ENCODE measurements around the gene EIF3K. TPM values are rescaled to one million over a fixed set of nuclear protein-coding genes. Genes with fewer than 3 reads are reported as not detected.

Gene EIF3K
- total and polyA plus RNA-seq, 10 of the 15 experiments (the other 5 are each of a cell fraction or from before 2014, with no cell fraction given), result 330 to 927 (median 436) TPM

DNA sequence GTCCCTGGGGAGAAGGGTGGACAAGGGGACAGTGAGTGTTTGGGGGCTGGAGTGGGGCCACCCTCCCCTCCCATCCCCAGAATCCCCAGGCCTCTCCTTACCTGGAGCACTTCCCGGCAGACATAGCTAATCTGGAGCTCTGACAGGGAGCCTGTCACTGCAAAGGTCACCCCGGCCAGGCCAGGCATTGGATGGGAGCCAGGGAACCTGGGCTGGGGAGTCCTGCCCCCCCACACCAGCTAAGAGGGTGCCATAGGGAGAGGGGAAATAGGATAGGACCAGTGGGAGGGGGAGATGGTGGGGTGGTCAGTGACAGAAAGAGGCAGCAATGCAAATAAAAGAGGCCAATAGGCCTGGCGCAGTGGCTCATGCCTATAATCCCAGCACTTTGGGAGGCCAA lies 4.7 kb upstream of the EIF3K start (continued):
- TF ChIP-seq, protein P1, sequence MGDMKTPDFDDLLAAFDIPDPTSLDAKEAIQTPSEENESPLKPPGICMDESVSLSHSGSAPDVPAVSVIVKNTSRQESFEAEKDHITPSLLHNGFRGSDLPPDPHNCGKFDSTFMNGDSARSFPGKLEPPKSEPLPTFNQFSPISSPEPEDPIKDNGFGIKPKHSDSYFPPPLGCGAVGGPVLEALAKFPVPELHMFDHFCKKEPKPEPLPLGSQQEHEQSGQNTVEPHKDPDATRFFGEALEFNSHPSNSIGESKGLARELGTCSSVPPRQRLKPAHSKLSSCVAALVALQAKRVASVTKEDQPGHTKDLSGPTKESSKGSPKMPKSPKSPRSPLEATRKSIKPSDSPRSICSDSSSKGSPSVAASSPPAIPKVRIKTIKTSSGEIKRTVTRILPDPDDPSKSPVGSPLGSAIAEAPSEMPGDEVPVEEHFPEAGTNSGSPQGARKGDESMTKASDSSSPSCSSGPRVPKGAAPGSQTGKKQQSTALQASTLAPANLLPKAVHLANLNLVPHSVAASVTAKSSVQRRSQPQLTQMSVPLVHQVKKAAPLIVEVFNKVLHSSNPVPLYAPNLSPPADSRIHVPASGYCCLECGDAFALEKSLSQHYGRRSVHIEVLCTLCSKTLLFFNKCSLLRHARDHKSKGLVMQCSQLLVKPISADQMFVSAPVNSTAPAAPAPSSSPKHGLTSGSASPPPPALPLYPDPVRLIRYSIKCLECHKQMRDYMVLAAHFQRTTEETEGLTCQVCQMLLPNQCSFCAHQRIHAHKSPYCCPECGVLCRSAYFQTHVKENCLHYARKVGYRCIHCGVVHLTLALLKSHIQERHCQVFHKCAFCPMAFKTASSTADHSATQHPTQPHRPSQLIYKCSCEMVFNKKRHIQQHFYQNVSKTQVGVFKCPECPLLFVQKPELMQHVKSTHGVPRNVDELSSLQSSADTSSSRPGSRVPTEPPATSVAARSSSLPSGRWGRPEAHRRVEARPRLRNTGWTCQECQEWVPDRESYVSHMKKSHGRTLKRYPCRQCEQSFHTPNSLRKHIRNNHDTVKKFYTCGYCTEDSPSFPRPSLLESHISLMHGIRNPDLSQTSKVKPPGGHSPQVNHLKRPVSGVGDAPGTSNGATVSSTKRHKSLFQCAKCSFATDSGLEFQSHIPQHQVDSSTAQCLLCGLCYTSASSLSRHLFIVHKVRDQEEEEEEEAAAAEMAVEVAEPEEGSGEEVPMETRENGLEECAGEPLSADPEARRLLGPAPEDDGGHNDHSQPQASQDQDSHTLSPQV (IDR thresholded peaks at IDR 0.05), result no peak
- TF ChIP-seq NFYB (IDR thresholded peaks at IDR 0.05; ENCODE audit: insufficient read depth, low read depth, low read length), result no peak
- TF ChIP-seq TAF1 (IDR thresholded peaks at IDR 0.05; ENCODE audit: borderline replicate concordance, low read depth, low read length), result no peak

- ChIA-PET POLR2A (interaction anchor here (0.6 to 6.2 kb wide), 7 partner anchors 8 to 495 kb away, joined by 3 to 135 read pairs (median 4); no protein-coding TSS in a partner anchor), CTCF (interaction anchor here (0.6 to 6.3 kb wide), 6 partner anchors 20 to 212 kb away, joined by 3 to 60 read pairs (median 6); partner anchors contain the start of gene FAM98C), RAD21 (ENCODE audit: unreplicated experiment) (interaction anchor here (0.5 to 5.6 kb wide), 7 partner anchors 19 to 347 kb away, joined by 3 to 135 read pairs (median 3); partner anchors contain the start of gene FAM98C), SMC1A (ENCODE audit: uncharacterized antibody, unreplicated experiment) (interaction anchor here (4.2 to 7.0 kb wide), 3 partner anchors 56 to 63 kb away, joined by 22 to 85 read pairs (median 35); no protein-coding TSS in a partner anchor)
- intact Hi-C loops (cut with micrococcal nuclease; ENCODE audit: unreplicated experiment), result no loop called here
- Histone ChIP-seq H3K9me3 (replicated peaks; ENCODE audit: control insufficient read depth, insufficient read depth, low read length) (no peaks in the 10 kb centered on the region), H3K4me3 (peak overlapping the region; percentile 84), H3K27ac (ENCODE audit: control insufficient read depth, insufficient read depth) (peak overlapping the region; percentile 46), H3K79me2 (ENCODE audit: control insufficient read depth, insufficient read depth, low read length) (peaks cover 47% of the 10 kb centered on the region), H3K4me2 (ENCODE audit: control insufficient read depth, insufficient read depth) (peak overlapping the region; percentile 85), H2AFZ (ENCODE audit: control insufficient read depth, low read depth, low read length) (no peak overlapping the region), H3K27me3 (replicated peaks in 1 of 2; ENCODE audit: control insufficient read depth in 2 of 2, insufficient read depth in 2 of 2, low read length in 1 of 2) (no peaks in the 10 kb centered on the region), H4K20me1 (ENCODE audit: control insufficient read depth, insufficient read depth) (no peaks in the 10 kb centered on the region), H3K4me1 (ENCODE audit: control insufficient read depth, insufficient read depth, low read length) (peaks cover 9% of the 10 kb centered on the region), H3K36me3 (ENCODE audit: control insufficient read depth in 2 of 2, insufficient read depth in 2 of 2, low read length in 1 of 2) (peaks cover 13 to 15% of the 10 kb centered on the region in 2 experiments; a peak in 3 of 4 replicates), H3K9ac (ENCODE audit: control insufficient read depth, insufficient read depth, low read length) (peak overlapping the region; percentile 92)
- ATAC-seq, result no peak
- DNase-seq (ENCODE audit: low read depth, low spot score), result no peak
- in situ Hi-C loops (cut with MboI), result loop anchor here (5.0 kb wide), 1 partner anchor 53 kb away; no protein-coding TSS in a partner anchor
- 59% methylated on average over 7 of the region's 7 CpGs for WGBS (ENCODE audit: insufficient coverage, insufficient replicate concordance, low lambda C conversion rate, missing lambda C conversion rate)
- BruUV-seq (replicated peaks), result no TSS peak
- no peak for FAIRE-seq
- TF ChIP-seq, protein P2, sequence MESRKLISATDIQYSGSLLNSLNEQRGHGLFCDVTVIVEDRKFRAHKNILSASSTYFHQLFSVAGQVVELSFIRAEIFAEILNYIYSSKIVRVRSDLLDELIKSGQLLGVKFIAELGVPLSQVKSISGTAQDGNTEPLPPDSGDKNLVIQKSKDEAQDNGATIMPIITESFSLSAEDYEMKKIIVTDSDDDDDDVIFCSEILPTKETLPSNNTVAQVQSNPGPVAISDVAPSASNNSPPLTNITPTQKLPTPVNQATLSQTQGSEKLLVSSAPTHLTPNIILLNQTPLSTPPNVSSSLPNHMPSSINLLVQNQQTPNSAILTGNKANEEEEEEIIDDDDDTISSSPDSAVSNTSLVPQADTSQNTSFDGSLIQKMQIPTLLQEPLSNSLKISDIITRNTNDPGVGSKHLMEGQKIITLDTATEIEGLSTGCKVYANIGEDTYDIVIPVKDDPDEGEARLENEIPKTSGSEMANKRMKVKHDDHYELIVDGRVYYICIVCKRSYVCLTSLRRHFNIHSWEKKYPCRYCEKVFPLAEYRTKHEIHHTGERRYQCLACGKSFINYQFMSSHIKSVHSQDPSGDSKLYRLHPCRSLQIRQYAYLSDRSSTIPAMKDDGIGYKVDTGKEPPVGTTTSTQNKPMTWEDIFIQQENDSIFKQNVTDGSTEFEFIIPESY (IDR thresholded peaks at IDR 0.05), result no peak
- TF ChIP-seq NBN (IDR thresholded peaks at IDR 0.05) (peak; percentile 17; the same call in 1 of the 2 replicates), HDAC6 (IDR thresholded peaks at IDR 0.05; ENCODE audit: unreplicated experiment) (no peak), LARP7 (IDR thresholded peaks at IDR 0.05) (no peak), ZBTB11 (CRISPR knock-in tag; IDR thresholded peaks at IDR 0.05) (no peak), RAD51 (IDR thresholded peaks at IDR 0.05) (peak; percentile 74), RAD21 (IDR thresholded peaks at IDR 0.05; ENCODE audit: insufficient read depth, low read depth, low read length) (no peak)
These were observed 3.9 kb upstream of the EIF3K start for GRCh38 chr19:38615007-38615581.

Measured in GM12878 (cell line).